Stimulated activated CD8-positive, alpha-beta memory T cell treated with anti-CD3 and anti-CD28 coated beads, Interleukin-15, amount 100 ng/mL, for 24 hours (primary cell): Measurements from ENCODE around the gene PODNL1.

Source experiments
- DNase-seq: peaks from one replicate; pipeline ENCODE4 v3.0.0-alpha.2; 2020; ENCODE audit warnings: low read depth

PODNL1 gene

GRCh38 chr19:13888281-13888680, 49.9 kb downstream of the PODNL1 start:
- DNase-seq, result no peak

GRCh38 chr19:13887517-13887916, 50.7 kb downstream of the PODNL1 start:
- no peak for DNase-seq

- no peak for DNase-seq
Measured at GRCh38 chr19:13887018-13887436, 51.2 kb downstream of the PODNL1 start.

GRCh38 chr19:13885826-13886365, 52.3 kb downstream of the PODNL1 start:
- DNase-seq, result no peak

GRCh38 chr19:13884726-13885591, 53.3 kb downstream of the PODNL1 start:
- no peak for DNase-seq

GRCh38 chr19:13883516-13884064, 54.6 kb downstream of the PODNL1 start:
- no peak for DNase-seq

- no peak for DNase-seq
Measured at GRCh38 chr19:13882836-13883235, 55.4 kb downstream of the PODNL1 start.

GRCh38 chr19:13882419-13882795, 55.8 kb downstream of the PODNL1 start:
- no peak for DNase-seq

GRCh38 chr19:13881692-13882418, 56.4 kb downstream of the PODNL1 start:
- DNase-seq, result no peak

- DNase-seq, result no peak
Measured at GRCh38 chr19:13881251-13881691, 56.9 kb downstream of the PODNL1 start.
